Putamen (tissue), 1 donor: ENCODE data around the gene RNU1-4.
"Not testable (repeated sequence)": the region's sequence is repeated elsewhere in the genome, so short reads cannot be mapped to it uniquely, and the experiment has no call there.

ENCODE experiments used
- DNase-seq: peaks from one replicate; pipeline ENCODE4 v3.0.0-alpha.2; 2016; ENCODE audit warnings: low spot score

RNU1-4 gene

DNA sequence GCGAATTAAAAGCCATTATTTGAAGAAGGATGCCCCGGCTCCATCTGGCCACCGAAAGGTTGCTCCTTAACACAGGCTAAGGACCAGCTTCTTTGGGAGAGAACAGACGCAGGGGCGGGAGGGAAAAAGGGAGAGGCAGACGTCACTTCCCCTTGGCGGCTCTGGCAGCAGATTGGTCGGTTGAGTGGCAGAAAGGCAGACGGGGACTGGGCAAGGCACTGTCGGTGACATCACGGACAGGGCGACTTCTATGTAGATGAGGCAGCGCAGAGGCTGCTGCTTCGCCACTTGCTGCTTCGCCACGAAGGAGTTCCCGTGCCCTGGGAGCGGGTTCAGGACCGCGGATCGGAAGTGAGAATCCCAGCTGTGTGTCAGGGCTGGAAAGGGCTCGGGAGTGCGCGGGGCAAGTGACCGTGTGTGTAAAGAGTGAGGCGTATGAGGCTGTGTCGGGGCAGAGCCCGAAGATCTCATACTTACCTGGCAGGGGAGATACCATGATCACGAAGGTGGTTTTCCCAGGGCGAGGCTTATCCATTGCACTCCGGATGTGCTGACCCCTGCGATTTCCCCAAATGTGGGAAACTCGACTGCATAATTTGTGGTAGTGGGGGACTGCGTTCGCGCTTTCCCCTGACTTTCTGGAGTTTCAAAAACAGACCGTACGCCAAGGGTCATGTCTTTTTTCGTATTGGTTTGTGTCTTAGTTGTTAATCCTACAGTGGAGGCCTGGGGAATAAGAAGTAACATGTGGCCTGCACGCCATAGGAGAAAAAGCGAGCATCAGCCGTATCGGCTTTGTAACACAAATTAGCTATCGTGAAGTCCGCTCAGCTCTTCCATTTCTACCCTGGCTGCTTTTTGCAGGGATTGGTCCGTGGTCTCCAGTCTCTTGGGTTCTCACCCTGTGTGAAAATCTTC, at the start of gene RNU1-4:
TSS of gene RNU1-4 (plus strand) at position 470 of the 918 bp plus-strand sequence.
- not testable (repeated sequence) for DNase-seq

DNA sequence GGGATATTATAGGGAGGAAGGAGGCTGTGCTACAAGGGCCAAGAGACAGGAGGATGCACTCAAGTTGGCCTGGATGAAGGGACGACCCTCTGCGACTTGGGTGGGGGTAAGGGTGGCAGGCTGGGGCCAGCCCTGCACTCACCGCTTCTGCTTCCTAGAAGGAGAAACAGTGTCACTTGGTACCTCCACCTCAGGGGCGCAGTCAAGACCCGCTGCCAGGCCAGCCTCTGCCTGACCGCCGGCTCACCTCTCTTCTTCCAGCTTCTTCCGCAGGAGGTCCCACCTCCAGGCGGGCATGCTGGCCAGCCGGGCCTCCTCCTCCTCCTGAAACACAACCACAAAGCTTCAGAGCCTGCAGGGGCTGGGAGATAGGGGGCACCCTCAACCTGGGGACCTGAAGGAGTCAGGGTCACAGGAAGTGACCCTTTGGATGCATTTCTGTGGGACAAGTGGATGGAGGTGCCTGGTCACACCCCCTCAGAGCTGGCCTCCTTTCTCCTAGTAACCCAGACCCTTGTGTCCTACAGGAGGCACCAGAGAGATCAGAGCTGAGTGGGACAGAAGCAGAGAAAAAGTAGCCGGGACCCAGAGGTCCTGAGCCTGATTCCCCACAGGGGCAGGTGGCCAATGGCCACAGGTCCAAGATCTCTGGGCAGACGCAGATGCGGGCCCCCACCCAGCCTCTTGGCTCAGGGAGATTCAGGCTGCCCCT, 49.2 kb upstream of the RNU1-4 start:
- not testable (repeated sequence) for DNase-seq

DNA sequence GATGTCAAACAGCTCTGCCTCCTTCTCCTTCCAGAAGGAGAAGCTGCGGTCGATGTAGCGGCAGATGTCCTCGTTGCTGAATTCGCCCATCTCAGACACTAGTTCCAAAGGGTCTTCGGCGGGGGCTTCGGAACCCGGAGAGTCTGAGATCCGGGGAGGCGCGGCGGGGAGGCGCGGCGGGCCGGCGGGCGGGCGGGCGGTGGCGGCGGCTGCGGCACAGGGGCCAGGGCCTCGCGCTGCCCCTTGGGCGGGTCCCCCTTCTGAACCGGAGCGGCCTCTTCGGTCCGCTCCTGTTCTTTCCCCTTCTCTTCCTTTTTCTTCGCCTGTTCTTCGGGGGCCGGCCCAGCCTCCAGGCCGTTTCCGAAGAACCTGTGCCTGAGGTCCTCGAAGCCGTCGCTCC, 48.0 kb upstream of the RNU1-4 start:
- DNase-seq = not testable (repeated sequence)

DNA sequence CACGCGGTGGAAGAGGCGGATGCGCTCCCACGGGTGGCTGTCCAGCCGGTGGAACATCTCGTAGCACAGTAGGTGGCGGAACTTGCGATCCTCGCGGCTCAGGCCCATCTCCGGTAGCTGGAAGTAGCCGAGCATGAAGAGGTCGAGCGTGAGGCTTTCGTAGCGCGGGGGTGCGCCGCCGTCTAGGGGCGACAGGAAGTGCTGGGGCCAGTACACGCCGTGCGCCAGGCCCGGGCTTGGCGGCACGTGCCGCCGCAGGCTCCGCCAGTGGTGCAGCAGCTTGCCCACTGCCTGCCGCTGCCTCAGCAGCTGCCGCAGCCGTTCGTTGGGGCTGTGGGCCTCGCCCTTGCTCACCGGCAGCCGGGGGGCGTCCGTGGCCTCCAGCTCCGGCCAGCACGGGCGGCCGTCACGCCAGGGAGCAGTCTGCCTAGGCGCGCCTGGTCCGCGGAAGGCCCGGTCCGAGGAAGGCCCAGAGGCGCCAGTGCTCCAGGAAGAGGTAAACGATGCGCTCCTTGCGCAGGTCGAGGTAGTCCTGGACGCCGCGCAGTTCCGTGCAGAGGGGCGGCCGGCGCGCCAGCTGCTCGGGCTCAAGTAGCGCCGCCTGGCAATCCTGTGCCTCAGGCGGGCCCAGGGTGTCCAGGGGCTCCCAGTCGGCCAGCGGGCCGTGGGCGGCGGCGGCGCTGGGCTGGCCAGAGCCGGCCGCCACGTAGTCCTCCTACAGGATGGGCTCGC, 47.4 kb upstream of the RNU1-4 start:
- not testable (repeated sequence) for DNase-seq

DNA sequence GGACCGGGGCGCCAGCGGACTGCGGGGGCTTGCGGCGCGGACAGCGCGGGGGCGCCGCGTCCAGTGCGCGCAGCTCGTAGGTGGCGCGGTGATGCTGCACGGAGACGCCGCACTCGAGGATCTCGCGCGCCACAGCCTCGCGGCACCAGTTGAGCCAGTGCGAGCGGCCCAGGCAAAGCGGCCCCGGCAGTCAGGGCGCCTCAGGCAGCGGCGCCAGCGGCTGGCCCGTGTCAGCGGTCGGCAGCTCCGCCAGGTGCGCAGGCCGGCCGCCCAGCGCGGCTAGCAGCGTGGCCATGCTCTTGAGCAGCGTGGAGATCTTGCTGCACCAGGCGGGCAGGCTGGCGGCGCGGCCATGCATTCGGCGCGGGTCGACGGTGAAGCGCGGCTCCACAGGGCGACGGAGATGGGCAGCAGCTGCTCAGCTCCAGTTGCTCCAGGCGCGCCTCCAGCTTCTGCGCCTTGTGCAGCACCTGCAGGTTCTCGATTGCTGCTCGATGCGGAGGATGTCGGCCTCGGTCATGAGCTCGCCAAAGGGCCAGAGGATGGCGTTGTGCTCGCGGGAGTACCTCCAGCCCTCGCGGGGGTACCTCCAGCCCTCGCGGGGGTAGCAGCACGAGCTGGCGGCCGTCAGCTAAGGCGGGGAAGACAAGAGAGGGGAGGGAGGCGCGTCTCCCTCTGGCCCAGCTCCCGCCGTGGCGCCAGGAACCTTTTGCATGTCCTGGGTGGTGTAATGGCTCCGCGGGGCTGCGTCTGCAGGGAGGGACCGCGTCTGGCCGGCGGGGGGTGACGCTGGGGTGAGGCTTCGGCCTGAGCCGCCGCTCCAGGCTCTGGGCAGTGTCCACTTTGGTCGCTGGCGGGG, 46.6 kb upstream of the RNU1-4 start:
- DNase-seq = not testable (repeated sequence)

DNA sequence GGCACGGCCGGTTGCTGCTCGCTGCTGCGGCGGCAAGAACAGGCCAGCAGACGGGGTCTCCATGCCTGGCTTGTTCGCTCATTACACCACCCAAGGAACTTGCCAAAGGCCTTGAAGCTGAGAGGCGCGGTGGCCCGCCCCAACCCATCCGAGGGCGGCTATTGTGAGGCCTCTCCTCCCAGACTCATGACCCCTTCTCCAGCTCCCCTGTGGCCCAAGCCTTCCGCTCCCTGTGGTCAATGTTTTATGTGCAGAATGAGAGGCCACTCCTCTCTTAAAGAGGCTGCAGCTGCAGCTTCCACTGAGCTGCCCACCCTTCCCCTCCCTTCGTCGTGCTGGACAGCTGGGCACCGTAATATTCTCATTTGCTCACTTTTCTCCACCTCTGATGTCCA, 46.0 kb upstream of the RNU1-4 start:
- not testable (repeated sequence) for DNase-seq

DNA sequence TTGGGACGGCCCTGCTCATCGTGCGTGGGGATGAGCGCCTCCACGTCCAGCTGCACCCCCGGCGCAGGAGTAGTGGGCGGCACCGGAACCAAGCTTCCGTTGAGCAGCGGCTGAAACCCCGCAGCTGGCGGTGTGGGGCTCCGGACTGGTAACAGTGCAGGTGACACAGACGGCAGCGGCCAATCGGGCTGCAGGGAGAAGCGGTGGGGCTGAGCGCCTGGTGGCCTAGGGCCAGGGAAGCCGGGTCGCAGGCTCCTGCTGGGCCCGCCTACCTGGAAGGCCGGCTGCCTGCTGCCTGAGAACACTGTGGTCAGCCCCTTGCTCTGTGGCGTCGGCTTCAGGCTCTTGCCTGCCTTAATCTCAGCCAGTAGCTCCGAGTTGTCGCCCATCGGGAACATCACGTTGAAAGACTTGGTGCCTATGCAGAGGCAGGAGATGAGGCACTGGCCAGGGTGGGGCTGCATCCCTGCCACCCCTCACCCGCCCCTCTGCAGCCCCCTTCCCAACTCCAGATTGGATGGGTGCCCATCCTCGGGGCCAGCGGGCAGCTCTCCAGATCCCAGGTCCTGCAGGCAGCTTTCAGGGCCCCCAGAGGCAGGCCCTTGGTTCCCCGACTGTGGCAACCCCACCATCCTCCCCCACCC, 43.7 kb upstream of the RNU1-4 start:
- DNase-seq = not testable (repeated sequence)

DNA sequence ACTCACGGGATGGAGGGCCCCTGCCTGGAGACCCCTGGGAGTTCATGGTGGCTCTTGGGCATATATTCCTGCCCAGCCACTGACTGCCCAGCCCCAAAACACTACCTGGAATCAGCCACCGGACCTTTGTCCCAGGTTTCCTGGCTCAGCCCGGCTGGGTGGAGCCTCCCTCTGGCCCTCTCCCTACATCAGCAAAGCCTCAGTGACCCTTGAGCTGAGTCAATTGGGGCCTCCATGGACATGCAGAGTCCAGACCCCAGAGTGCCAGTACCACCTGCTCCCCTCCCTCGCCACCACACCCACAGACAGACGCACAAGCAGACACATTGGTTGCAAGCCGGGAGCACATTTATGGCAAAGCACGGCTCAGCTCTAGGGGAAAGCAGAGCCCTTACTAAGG, 43.2 kb upstream of the RNU1-4 start:
- DNase-seq = not testable (repeated sequence)

DNA sequence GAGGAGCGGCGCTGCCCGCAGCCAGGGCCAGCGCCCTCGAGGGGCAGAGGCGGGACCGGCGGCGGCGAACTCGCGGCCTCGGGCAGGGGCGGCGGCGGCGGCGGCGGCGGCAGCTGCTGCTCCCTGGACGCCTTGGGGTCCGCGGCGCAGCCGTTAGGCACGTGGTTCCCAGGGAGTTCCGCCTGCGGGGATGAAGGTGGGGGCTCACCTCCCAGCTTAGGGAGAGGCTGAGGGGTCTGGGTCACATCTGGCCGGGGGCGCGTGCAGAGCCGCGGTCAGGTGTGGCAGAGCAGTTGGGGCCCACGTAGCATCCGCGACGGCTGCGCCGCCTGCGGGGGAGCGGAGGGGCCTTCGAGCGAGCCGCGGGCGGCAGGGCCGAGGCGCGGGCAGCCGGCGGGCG, 40.9 kb upstream of the RNU1-4 start:
- not testable (repeated sequence) for DNase-seq

DNA sequence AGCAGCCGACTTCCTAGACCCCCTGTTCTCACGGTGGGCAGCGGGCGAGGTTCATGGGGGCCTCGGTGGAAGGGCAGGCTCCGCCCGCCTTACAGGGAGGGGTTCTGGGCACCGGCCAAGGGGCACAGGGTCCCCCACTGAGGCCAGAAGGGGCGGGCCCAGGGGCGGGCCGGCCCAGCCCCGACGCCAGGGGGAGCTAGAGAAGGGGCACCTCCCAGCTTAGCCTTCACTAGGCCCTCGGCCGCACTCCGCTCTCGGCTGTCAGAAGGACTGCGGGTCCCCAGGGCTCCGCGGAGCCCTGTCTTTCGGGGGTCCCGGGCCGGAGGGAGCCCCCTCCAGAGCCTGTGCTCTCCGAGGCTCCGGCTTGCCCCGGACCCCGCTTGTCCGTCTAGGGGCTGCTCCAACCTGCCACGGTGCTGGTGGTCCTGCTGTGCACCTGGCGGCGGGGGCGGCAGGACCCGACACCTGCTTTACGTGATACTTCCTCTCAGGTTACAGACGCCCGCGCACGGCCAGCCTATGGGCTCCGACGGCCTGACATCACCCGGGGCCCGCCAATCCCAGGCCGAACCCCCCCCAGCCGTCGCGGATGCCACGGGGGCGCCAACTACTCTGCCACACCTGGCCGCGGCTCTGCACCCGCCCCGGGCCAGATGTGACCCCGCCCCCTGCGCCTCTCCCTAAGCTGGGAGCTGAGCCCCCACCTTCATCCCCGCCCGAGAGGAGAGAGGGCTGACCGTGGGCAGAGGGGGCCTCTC, 40.0 kb upstream of the RNU1-4 start:
- not testable (repeated sequence) for DNase-seq

DNA sequence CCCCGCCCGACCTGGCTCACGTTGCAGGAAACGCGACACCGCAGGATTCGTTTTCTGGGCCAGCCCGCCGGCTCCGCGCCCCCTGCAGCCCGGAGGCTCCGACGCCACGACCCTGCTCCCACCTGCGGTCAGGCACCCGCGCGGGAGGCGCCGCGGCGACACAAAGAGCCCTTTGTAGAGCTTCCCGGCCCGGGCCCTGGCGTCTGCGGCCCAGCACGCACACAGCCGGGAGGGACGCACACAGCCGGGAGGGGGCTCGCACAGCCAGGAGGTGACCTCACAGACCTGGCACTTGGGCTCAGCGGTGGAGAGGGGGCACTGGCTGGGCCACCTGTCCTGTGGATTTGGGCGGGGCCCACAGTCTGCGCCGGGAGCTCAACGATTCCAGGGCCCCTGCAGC, 39.1 kb upstream of the RNU1-4 start:
- DNase-seq = not testable (repeated sequence)

DNA sequence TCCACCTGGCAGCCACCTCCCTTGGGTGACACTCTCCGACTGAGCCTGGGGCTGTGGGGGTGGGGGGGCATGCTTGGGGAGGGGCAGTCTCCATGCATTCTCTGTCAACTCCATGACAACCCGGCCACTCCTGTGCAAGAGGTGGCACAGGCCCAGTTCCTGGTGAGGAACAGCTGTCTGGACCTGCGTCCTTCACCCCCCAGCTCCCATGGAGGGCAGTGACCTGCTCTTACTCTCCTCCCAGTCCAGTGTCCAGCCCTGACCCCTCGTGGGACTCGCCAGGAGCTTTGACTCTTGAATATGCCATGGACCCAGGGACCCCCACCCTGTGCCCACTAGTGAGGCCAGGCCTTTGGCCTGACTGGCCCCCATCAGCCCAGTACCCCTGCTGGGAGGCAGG, 38.0 kb upstream of the RNU1-4 start:
- not testable (repeated sequence) for DNase-seq

DNA sequence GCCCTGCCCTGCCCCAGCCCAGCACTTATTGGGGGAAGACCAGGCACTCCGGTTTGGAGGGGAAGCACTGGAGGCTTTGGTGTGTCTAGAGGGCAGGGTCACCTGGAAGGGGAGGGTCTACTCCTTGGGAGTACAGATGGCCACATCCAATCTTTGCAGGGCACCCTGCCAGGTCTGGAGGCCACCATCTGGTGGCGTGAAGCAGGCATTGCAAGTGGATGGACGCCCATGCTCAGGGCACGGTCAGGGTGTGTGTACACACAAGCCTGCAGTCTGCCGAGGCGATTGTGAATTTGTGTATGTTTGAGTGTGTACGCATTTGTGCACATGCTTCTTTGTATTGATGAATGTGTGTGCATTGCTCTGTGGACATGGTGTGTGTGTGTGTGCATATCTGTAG, 37.2 kb upstream of the RNU1-4 start:
- DNase-seq = not testable (repeated sequence)

DNA sequence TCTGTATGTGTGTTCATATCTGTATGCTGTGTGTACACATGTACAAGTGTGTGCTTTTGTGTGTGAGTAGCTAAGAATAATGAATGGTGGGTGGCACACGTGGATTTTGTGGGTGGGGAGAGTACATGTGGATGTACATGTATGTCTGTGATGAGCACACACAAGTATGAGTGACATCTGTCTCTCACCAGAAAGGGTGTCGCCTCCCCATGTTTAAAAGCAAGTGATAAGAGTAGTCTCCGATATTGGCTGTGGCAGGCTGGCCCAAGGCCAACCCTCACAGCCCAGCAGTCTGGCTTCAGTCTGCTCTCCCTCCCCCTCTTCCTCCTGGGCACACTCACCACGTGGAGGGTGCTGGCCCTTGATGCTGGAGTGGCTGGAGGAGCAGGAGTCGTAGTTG, 36.7 kb upstream of the RNU1-4 start:
- DNase-seq = not testable (repeated sequence)

DNA sequence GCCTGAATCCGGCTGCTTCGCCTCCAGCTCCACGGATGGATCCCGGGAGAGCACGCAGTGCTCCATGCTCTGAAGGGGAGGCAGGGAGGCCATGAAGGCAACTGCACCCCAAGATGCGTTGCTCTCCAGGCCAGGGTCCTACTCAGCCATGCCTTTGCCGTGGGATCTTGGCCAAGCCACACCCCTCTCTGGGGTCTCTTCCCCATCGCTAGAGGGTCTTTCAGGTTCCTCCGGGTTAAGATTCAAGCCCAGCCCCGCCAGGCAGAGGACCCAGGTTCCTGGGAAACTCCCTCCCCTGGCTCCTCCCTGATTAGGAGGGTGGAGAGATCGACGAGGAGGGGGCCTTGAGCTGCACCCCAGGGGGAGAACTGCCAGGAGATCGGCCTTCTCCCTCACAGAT, 36.2 kb upstream of the RNU1-4 start:
- DNase-seq = not testable (repeated sequence)

DNA sequence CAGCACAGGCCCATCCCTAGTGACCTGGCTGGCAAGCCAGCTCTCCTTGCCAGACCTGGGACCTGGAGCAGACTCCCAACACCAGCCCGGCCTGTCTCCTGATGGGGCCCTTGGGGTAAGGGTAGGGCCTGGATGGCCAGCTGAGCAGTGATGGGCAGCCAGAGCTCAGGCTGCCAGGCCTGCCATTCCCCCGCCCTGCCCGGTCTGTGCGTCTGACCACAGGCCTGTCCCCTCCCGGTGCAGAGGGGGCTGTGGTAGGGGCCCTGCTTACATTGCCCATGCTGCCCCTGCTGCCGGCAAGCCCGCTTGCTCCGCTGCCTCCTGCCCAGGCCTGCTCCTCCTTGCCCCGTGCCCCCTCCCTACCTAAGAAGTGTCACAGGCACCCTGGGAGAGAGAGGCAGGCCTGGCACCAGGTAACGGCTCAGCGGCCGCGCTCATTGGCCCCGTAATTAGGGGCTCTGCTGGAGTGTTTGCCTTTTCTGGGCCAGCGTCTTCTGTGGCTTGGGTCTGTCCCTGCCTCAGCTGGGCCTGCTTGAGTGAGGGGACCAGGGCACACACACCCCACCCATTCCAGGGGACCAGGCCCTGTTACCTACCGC, 35.7 kb upstream of the RNU1-4 start:
- not testable (repeated sequence) for DNase-seq

DNA sequence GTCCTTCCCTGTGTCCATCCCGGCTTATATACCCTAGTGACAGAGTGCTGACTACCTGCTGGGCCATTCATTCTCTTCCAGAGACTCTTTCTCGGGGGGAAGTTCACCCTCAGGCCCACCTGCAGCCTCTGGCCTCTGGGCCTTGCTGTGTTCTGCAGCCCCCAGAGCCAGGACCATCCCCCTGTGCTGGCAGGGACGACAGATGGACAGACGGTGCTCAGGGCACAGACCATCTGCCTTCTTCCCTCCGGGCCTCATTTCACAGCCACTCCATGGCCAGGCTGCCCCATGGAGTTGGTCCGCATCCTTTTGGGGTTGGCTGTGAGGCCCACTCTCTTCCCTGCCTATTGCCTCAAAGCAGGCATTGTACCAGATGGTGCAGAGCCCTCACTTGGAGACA, 34.0 kb upstream of the RNU1-4 start:
- DNase-seq = not testable (repeated sequence)

DNA sequence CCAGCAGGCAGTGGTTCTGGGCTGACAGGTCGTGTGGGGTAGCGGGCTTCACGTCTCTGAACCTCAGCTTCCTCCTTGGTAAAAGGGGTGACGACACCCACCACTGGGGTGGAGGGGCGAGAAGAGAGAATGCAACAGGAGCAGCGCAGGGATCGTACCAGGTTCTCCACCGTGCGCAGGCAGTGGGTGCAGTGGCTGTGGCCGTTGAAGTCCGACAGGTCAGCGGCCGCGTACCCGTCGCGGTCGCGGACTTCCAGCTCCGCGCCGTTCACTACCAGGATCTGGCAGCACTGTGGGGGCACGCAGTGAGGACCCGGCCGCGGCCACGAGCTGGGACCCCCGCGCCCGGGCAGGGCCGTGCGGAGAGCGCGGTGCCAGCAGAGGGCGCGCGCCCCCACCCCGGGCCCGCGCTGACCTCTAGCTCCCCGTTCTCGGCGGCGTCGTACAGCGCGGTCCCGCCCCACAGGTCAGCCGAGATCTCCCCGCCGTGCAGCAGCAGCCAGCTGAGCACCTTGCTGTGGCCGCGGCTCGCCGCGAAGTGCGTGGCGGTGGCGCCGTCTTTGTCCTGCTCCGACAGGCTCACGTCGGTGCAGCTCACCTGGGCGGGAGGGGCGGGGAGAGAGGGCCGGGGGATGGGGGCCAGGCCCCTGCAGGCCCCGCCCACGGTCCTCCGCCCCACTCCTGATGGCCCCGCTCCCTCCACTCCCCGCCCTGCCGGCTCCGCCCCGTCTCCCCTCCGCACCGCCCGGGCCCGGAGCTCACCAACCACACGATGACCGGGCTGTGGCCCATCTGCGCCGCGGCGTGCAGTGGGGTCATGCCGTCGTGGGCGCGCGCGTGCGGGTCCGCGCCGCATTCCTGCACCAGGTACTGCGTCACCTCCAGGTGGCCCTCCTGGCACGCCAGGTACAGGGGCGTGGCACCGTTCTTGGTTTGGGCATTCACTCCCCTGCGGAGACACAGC, 32.9 kb upstream of the RNU1-4 start:
- DNase-seq = not testable (repeated sequence)
